GM11168 (cell line): Measurements from ENCODE around the gene RAP1A.

Source experiments
- in situ Hi-C: fragments of 300-500 bp; cut with MboI; formaldehyde crosslinking; loops from one replicate; pipeline ENCODE4 v1.12.0; 2022; ENCODE audit warnings: low sequenced_read_pairs; ENCODE audit not compliant: unreplicated experiment

Gene RAP1A

GRCh38 chr1:111733183-111733991, 113.8 kb downstream of the RAP1A start:
- in situ Hi-C loops = no loop called here

DNA sequence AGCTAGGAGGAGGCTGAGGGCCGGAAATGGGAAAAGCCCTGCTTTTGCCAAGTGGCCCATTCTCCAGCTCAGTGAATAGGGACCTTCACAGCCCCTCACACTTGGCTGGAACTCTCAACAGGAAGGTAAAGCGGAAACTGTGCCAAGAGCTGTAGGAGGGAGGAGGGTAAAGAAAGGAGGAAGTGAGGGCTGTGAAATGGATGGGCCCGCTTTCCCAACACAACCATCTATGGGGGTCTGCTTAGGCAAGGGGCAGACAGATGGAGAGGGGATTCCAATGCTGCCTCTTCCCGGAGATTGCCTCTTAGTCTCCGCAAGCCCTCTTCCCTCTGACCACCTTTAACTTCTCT, 114.4 kb downstream of the RAP1A start:
- in situ Hi-C loops = no loop called here

DNA sequence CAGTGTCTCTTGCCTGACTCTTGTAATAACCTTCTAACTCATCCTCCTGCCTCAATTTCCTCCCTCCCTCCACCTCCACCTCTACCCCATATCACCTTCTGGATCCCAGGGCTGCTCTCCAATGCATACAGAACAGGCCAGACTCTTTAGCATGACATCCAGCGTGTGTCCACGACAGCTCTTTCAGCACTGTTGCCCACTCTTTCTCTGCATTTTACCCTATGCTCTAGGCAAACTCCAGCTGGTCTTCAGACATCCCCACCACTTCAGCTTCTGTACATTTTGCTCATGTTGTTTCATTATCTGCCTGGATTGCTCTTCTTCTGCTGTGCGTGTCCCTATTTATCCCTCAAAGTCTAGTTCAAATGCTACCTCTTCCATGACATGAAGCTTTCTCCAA, 114.8 kb downstream of the RAP1A start:
- in situ Hi-C loops = no loop called here

GRCh38 chr1:111734856-111735255, 115.3 kb downstream of the RAP1A start:
- in situ Hi-C loops = no loop called here

DNA sequence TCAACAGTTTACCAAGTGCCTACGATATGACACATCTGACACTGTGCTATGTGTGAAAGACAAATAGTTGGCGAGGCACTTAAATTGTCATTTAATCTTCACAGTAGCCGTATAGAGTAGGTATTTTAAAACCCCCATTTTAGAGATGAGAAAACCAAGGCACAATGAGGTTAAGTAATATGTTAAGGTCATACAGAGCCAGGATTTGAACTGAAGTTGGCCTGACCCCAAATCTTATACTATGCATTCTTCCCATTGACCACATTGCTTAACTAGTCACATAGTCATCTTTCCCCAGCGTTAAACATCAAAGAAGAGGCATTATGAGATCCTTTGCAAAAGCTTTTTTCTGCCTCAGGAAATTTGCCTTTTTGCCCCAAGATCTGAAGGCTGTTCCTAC, 115.7 kb downstream of the RAP1A start:
- in situ Hi-C loops = no loop called here

DNA sequence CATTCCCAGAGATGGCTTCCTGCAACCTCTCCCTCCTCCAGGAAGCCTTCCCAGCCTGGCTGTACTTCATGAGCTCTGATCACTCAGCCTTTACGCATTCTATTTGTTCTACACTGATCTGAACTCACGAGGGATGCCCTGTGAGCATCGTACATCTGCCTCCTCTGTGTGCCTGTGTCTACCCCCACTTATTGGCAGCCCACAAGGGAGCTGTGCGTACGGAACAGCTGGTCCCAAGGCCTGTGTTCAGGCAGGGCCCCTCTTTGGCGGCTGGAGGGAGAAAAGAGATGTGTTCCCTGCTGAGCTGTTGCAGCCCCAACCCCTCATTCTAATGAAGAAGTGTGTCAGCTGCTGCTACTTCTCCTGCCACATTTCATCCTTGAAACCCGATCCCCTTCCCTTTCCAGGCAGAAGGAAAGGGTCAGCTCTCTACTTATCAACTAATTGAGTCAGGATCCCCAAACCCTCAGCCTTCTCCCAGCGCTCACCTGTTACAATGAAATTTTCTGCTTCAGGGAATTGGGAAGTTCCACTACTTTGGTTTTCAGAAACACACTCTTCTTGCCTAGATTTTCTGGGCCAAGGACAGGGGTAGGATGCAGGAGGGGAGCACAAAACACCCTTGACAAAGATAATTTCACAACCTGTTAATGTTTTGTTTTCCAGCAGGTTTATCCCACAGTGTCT, 116.4 kb downstream of the RAP1A start:
- in situ Hi-C loops = no loop called here

- in situ Hi-C loops = no loop called here
Measured at GRCh38 chr1:111736548-111737215, 117.1 kb downstream of the RAP1A start.

DNA sequence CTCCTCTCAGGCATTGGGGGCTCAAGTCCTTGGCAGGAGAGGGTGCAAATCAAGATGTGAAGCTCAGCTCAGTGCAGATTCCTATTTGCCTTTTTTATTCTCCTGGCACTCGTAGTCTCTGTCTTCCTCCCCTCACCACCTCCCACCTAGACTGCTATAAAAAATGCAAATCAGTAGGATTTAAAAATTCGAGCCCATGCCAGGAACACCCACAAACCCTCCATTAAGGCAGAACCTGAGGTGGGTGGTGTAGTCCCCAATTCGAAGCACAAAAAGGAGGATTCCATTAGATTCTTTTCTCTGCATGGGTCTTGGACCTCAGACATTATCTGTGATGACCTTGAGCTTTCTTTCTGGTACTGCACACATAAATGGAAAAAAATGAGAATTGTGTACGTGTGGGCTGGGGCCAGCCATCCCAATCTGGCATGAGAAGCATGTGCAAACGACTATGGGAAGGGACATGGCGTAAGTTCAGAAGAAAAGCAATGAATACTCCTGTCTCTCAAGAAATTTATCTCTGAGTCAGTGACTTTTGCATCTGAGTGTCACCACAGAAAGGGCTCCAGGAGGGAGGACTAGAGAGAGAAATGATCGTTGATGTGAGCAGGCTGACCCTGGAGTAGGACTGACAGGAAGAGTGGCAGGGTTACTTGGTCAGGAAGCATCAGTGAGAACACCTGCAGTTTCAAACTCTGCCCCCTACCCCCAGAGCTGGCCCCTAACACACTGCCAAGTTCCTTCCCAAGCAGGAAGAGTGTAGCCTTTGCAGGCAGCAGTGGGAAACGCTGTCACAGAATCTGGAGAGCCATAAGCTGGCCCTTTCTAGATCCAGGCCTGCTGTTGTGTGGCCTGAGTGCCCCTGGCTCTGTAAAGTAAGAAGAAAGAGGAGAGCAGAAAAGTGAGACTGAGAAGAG, 117.9 kb downstream of the RAP1A start:
- in situ Hi-C loops = no loop called here

DNA sequence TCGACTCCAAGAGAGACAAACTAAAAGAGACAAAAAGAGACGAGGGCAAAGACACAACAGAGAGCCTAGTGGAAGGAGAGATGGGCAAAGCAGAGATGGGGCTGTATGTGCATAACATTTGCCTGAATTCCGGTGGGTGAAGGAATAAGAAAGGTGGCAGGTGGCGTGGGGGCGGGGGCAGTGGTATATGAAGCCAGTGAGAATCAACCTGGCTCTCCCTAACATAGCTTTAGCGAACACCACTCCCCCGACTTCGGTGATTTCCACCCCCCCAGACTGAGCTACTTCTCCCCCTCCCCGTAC, 118.5 kb downstream of the RAP1A start:
- in situ Hi-C loops = no loop called here

- in situ Hi-C loops = no loop called here
Measured at GRCh38 chr1:111738436-111739193, 119.0 kb downstream of the RAP1A start.

DNA sequence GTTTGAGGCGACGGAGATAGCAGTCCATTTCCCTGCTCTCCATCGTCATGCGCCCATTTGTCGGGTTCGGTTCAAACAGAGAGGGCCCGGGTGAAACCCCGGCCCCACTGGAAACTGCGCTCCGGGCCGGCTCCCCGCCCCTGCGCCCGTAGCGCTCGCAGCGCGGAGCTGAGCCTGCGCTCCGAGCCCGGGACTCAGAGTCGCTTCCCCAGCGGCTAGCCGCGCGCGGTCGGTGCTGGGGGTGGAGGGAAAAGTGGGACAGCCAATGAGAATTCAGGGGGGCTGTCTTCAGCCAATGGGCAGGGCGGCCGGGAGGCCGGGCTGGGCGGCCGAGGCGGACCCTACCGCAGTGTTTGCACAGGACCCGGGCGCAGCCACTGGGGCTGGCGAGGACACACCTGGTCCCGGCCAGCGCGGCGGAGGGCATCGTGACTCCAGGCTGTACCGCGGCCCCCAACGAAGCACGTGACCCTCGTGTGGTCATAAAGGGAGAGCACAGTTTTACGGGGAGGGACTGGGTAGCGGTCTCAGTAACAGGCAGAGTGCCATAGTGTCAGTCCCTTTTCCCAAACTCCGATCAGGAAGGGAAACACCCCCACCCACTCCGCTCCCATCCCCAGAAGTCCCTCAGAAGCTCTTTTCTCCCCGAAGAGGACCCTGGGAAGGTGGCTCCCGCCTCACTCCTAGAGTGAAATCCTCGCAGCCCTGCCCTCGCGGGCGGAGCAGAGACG, 119.8 kb downstream of the RAP1A start, which contains the start of gene INKA2:
INKA2 (minus strand) TSS at position 202 of the 731 bp plus-strand sequence; CDS start at position 49, 153 bp downstream.
- in situ Hi-C loops = no loop called here

- in situ Hi-C loops = loop anchor here (10.0 kb wide), 1 partner anchor 235 kb away; the partner anchor contains the start of genes ADORA3 and TMIGD3
Measured at GRCh38 chr1:111739925-111740765, 120.6 kb downstream of the RAP1A start.

DNA sequence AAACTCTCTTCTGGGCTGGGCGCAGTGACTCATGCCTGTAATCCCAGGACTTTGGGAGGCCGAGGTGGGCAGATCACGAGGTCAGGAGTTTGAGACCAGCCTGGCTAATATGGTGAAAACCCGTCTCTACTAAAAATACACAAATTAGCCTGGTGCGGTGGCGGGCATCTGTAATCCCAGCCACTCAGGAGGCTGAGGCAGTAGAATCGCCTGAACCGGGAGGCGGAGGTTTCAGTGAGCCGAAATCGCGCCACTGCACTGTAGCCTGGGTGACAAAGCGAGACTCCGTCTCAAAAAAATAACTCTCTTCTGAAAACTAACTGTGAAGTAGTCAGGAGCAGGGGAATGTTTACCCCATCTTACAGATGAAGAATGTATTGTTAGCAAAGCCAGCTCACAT, 122.7 kb downstream of the RAP1A start:
- in situ Hi-C loops = loop anchor here (10.0 kb wide), 1 partner anchor 237 kb away; the partner anchor contains the start of genes ADORA3 and TMIGD3

DNA sequence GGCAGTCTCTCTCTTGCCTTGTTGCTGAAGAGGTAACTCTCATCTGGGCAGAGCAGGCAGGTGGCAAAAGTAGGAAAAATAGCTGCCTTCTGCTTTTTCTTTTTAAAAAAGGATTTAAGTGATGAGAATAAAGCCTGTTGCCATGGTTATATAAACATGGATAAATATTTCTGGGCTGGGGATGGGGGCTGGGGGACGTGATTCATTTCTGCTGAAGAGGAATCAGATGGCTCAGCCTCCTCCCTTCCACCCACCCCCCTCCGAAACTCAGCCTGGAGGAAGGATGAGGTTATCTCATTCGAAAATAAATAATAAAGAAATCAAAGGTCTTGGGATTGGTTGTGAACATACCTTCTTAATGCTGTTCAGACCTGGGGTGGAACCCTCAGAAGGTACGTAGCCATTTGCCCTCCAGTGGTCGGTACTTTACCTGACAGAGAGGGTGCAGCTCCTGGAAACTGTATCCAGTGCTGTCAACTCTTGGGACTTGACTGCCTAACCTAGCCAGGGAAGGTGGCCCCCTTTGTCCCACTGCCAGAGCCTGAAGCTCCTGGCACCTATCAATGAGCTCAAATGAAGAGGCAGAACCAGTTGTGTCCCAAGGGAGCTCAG, 123.5 kb downstream of the RAP1A start:
- in situ Hi-C loops = loop anchor here (10.0 kb wide), 1 partner anchor 238 kb away; the partner anchor contains the start of genes ADORA3 and TMIGD3

DNA sequence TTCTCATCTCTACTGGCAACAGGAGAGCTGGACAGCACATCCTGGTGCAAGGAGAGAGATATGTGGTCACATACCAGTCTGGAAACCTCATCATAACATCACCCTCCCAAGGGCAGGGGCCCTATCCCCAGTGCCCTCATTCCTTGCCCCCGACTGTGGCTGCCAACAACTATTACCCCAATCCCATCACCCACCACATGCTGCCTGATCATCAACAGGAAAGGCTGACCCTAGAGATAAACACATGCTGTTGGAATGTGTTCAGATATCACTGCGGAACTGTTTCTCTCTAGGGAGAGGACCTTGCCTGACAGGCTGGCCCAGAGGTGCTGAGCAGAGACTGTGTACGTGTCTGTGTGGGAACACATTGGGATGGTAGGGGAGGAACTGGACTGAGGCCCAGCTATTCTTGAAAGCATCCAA, 124.1 kb downstream of the RAP1A start:
- in situ Hi-C loops = loop anchor here (10.0 kb wide), 1 partner anchor 239 kb away; the partner anchor contains the start of genes ADORA3 and TMIGD3

DNA sequence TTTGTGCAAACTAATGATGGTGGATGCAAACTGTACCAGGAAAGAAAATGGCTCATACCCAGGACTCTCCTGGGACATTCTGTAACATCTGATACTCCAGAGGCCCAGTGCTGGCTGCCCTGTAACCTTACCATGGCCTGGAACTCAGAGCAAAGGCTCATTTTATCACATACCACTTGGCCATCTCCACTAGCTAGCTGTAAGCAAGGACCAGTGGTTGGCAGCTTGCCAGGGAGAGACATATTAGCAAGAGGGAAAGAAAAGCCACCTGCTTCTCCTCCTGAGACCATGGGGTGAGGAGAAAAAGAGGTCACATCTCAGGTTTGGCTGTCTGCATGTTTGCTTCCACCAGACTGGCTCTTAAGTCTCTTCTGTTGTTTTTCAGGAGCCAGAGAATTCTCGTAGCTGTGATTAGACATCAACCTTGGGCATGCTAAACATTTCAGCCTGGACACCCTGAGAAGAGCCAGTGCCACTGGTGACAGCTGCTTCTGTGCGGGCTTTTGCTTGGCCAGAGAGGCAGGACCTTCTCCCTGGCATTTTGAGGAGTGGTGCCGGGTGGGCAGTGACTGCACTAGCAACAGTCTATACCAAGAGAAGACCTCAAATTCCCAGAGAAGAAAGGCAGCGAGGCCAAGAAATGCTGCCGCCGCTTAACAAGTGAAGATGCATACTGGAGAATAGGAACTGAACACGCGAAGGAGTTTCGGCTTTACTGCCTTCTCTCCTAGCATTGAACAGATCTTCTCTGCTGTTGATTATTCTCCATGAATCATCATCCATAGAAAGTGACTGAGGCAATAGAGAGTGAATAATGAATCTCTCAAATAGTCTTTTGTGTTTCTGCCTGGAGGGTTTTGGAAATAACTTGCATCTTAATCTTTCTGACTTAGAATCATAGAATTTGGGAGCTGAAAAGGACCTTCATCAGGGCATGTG, 126.4 kb downstream of the RAP1A start:
- in situ Hi-C loops = loop anchor here (10.0 kb wide), 1 partner anchor 241 kb away; the partner anchor contains the start of genes ADORA3 and TMIGD3
